Measurements from ENCODE around the gene RET. TPM values are rescaled to one million over a fixed set of nuclear protein-coding genes. Genes with fewer than 3 reads are reported as not detected.
A peak's percentile ranks its signal among the peaks of the same experiment; 100 is the strongest.

Gene RET
- total RNA-seq, 4 donors from 2014 or later, result 0.23 to 2.1 (median 0.78) TPM

DNA sequence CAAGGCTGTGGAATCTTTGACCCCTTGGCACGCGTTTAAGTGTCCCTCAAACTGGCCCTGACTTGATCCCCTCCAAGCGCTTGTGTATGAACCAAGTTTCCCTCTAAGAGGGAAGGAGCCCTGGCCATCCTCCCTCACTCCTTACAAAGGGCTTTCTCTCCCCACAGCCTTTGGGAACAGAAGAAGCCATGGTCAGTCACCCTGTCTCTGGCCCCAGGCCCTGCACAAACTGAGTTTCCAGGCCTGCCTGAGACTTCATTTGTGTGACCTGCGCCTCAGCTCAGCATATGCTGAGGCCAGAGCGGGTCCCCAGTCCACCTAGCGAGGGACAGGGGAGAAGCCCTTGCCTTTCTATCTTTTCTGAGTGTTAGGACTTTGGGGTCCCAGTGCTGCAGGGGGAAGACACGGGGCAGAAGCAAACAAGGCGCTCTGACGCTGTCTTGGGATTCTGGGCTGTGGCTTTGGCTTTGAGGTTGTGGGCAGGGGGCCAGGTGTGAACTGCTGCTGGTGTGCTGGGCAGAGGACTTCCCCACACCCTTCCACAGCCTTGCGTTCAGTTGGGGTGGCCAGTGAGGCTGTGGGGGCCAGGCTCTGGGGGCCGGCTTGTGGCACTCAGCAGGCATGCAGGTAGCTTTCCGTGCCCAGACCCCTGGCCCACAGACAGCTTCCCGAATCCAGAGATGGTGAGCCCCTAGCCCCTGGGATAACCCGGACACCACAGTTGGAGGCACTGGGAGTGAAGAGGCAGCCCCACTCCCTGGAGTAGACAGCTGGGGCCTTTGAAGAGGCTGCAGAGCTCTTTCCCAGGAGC lies 1.5 kb downstream of the RET start:
- Histone ChIP-seq H3K9me3 (no peaks in the 10 kb centered on the region), H3K4me1 (peaks cover 20% of the 10 kb centered on the region), H3K4me3 (peak overlapping the region; percentile 55), H3K36me3 (no peaks in the 10 kb centered on the region), H3K27me3 (peaks cover 59% of the 10 kb centered on the region), H3K27ac (no peak overlapping the region)
- WGBS, result 63% methylated on average over 7 of the region's 14 CpGs
- TF ChIP-seq CTCF (IDR thresholded peaks at IDR 0.05) (no peak), POLR2A (IDR thresholded peaks at IDR 0.05) (no peak)
- DNase-seq (ENCODE audit: low spot score in 2 of 2), result no peak

- Histone ChIP-seq H3K4me1 (peaks cover 20% of the 10 kb centered on the region), H3K36me3 (no peaks in the 10 kb centered on the region), H3K27ac (no peak overlapping the region), H3K9me3 (no peaks in the 10 kb centered on the region), H3K4me3 (no peak overlapping the region), H3K27me3 (peaks cover 56% of the 10 kb centered on the region)
- TF ChIP-seq EP300 (IDR thresholded peaks at IDR 0.05) (no peak), POLR2A (IDR thresholded peaks at IDR 0.05) (no peak), CTCF (IDR thresholded peaks at IDR 0.05) (peak in 1 of 2 donors; percentile 31)
- DNase-seq (ENCODE audit: low spot score in 2 of 2), result no peak
- WGBS, result 33% methylated on average over 4 of the region's 10 CpGs
Measured at GRCh38 chr10:43078986-43079273, 2.1 kb downstream of the RET start.

DNA sequence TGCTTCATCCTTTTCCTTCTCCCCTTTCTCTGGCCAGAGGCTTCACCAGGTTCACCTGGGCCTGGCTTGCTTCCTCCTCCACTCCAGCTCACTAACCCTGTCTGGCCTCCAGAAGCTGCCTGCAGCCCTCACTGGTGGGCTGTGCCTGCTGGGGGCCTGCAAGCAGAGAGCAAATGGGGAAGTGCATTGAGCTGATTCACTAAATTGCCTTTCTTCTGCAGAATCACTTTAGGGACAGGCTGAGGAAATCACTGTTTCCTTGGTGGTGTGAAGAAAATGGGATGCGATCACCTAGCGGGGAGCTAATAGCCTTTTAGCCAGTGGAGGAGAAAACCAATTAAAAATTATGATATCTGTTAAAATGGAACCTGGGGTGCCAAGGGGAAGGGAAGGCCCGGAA lies 3.0 kb downstream of the RET start:
- no peaks in the 10 kb centered on the region for H3K9me3 ChIP-seq
- no peak for DNase-seq (ENCODE audit: low spot score in 2 of 2)
- peaks cover 47% of the 10 kb centered on the region for H3K27me3 ChIP-seq
- no peak overlapping the region for H3K27ac ChIP-seq
- TF ChIP-seq POLR2A (IDR thresholded peaks at IDR 0.05) (no peak), POLR2AphosphoS5 (IDR thresholded peaks at IDR 0.05) (no peak), CTCF (IDR thresholded peaks at IDR 0.05) (no peak), EP300 (IDR thresholded peaks at IDR 0.05) (no peak)
- H3K4me3 ChIP-seq, result no peak overlapping the region
- WGBS, result 86% methylated on average over 3 of the region's 3 CpGs
- H3K36me3 ChIP-seq, result no peaks in the 10 kb centered on the region
- H3K4me1 ChIP-seq, result peaks cover 20% of the 10 kb centered on the region

- DNase-seq (ENCODE audit: low spot score in 2 of 2), result no peak
- WGBS, result no CpG with 5 or more reads among the region's 4 CpGs
- no peak overlapping the region for H3K4me3 ChIP-seq
- H3K9me3 ChIP-seq, result no peaks in the 10 kb centered on the region
- H3K27me3 ChIP-seq, result peaks cover 25% of the 10 kb centered on the region
- no peaks in the 10 kb centered on the region for H3K36me3 ChIP-seq
- H3K4me1 ChIP-seq, result peaks cover 7% of the 10 kb centered on the region
- no peak overlapping the region for H3K27ac ChIP-seq
- TF ChIP-seq POLR2A (IDR thresholded peaks at IDR 0.05) (no peak), POLR2AphosphoS5 (IDR thresholded peaks at IDR 0.05) (no peak), CTCF (IDR thresholded peaks at IDR 0.05) (no peak), EP300 (IDR thresholded peaks at IDR 0.05) (no peak)
Measured at GRCh38 chr10:43082087-43082486, 5.2 kb downstream of the RET start.

- Histone ChIP-seq H3K9me3 (no peaks in the 10 kb centered on the region), H3K27me3 (peaks cover 20% of the 10 kb centered on the region), H3K27ac (no peak overlapping the region), H3K4me1 (peaks cover 2% of the 10 kb centered on the region), H3K4me3 (no peak overlapping the region), H3K36me3 (no peaks in the 10 kb centered on the region)
- 39% methylated on average over 5 of the region's 7 CpGs for WGBS
- TF ChIP-seq CTCF (IDR thresholded peaks at IDR 0.05) (no peak), EP300 (IDR thresholded peaks at IDR 0.05) (no peak), POLR2AphosphoS5 (IDR thresholded peaks at IDR 0.05) (no peak), POLR2A (IDR thresholded peaks at IDR 0.05) (no peak)
- DNase-seq (ENCODE audit: low spot score in 2 of 2), result no peak
Measured at GRCh38 chr10:43082746-43083145, 5.9 kb downstream of the RET start.
